ENCODE results near the gene GUCY1B1.

- no peak for TF ChIP-seq CTCF (IDR thresholded peaks at IDR 0.05)
- no peak for TF ChIP-seq POLR2A (IDR thresholded peaks at IDR 0.05)
These were observed 20.3 kb upstream of the GUCY1B1 start for GRCh38 chr4:155738548-155738947.

All from uterus (tissue), 2 donors.